GM13976 (cell line): ENCODE results near the gene C16orf92.

Experiments
- DNase-seq: peaks from one replicate; pipeline ENCODE4 v3.0.0; 2012; ENCODE audit warnings: low spot score
- CTCF ChIP-seq: IDR thresholded peaks from 2 replicates; pipeline ENCODE4 v1.5.1; 2012; ENCODE audit warnings: borderline replicate concordance, mild to moderate bottlenecking; ENCODE audit not compliant: insufficient read depth; ENCODE audit errors: extremely low read depth, missing control alignments, control extremely low read depth
- in situ Hi-C: fragments of 300-500 bp; cut with MboI; formaldehyde crosslinking; loops from one replicate; pipeline ENCODE4 v1.12.0; 2022; ENCODE audit warnings: low sequenced_read_pairs, mixed read lengths, inconsistent platforms; ENCODE audit not compliant: unreplicated experiment

Gene C16orf92

GRCh38 chr16:30005341-30006094 is 17.5 kb upstream of the C16orf92 start:
- in situ Hi-C loops: loop anchor here (25.0 kb wide), 1 partner anchor 318 kb away; the partner anchor contains the start of gene QPRT
- peak; percentile 87 for DNase-seq
- TF ChIP-seq CTCF: peak; percentile 67

- in situ Hi-C loops: loop anchor here (25.0 kb wide), 1 partner anchor 319 kb away; the partner anchor contains the start of gene QPRT
- DNase-seq: no peak
- no peak for TF ChIP-seq CTCF
Measured at GRCh38 chr16:30006095-30006473, 16.9 kb upstream of the C16orf92 start.

GRCh38 chr16:30006659-30007377 is 16.2 kb upstream of the C16orf92 start:
- no peak for TF ChIP-seq CTCF
- in situ Hi-C loops: loop anchor here (25.0 kb wide), 1 partner anchor 320 kb away; the partner anchor contains the start of gene QPRT
- DNase-seq: no peak

GRCh38 chr16:30007378-30007895 is 15.6 kb upstream of the C16orf92 start:
- no peak for DNase-seq
- TF ChIP-seq CTCF: no peak
- in situ Hi-C loops: loop anchor here (25.0 kb wide), 1 partner anchor 320 kb away; the partner anchor contains the start of gene QPRT

- TF ChIP-seq CTCF: no peak
- in situ Hi-C loops: loop anchor here (25.0 kb wide), 1 partner anchor 322 kb away; the partner anchor contains the start of gene QPRT
- DNase-seq: no peak
Measured at GRCh38 chr16:30009085-30009862, 13.7 kb upstream of the C16orf92 start.

- TF ChIP-seq CTCF: no peak
- no peak for DNase-seq
- in situ Hi-C loops: loop anchor here (25.0 kb wide), 1 partner anchor 323 kb away; the partner anchor contains the start of gene QPRT
Measured at GRCh38 chr16:30009990-30010843, 12.8 kb upstream of the C16orf92 start.
